ENCODE data around the gene TMEM179B.
A peak's percentile ranks its signal among the peaks of the same experiment; 100 is the strongest.

Gene TMEM179B

GRCh38 chr11:62831520-62832335 lies 44.5 kb downstream of the TMEM179B start, which contains the start of gene STX5:
Gene STX5 (minus strand): TSS chr11:62832051. CDS start chr11:62831243, 808 bp downstream.
- TF ChIP-seq POLR2AphosphoS5 (IDR thresholded peaks at IDR 0.05; ENCODE audit: low read depth), result no peak; the same call in 1 of the 2 replicates
- TF ChIP-seq REST (IDR thresholded peaks at IDR 0.05; ENCODE audit: insufficient replicate concordance, low read depth), result peak; percentile 44
- peak; percentile 92 for TF ChIP-seq GABPA (IDR thresholded peaks at IDR 0.05; ENCODE audit: low read depth)
- no peak for TF ChIP-seq CTCF (IDR thresholded peaks at IDR 0.05; ENCODE audit: insufficient read depth, low read length)
- TF ChIP-seq SPI1 (IDR thresholded peaks at IDR 0.05; ENCODE audit: borderline replicate concordance, low read depth), result peak; percentile 65; the same call in 1 of the 2 replicates
- Histone ChIP-seq H3K4me3 (replicated peaks; ENCODE audit: insufficient read depth, low read length) (peak within 1 kb of the TSS; percentile 94), H3K27me3 (ENCODE audit: insufficient read depth, poor library complexity, severe bottlenecking) (no peaks in the 10 kb centered on the region), H3K27ac (replicated peaks) (peak within 1 kb of the TSS; percentile 92)
- peak; percentile 96 to 99 for DNase-seq (ENCODE audit: low read depth in 1 of 2, low spot score in 1 of 2)

- no peaks in the 10 kb centered on the region for H3K27me3 ChIP-seq (ENCODE audit: insufficient read depth, poor library complexity, severe bottlenecking)
- no peak for DNase-seq (ENCODE audit: low read depth in 1 of 2, low spot score in 1 of 2)
- peak; percentile 68 for TF ChIP-seq POLR2AphosphoS5 (IDR thresholded peaks at IDR 0.05; ENCODE audit: low read depth)
- TF ChIP-seq GABPA (IDR thresholded peaks at IDR 0.05; ENCODE audit: low read depth), result no peak
- TF ChIP-seq SPI1 (IDR thresholded peaks at IDR 0.05; ENCODE audit: borderline replicate concordance, low read depth), result no peak
- H3K27ac ChIP-seq (replicated peaks), result peak within 1 kb of the TSS; percentile 92
- peak within 1 kb of the TSS; percentile 94 for H3K4me3 ChIP-seq (replicated peaks; ENCODE audit: insufficient read depth, low read length)
These were observed 45.4 kb downstream of the TMEM179B start, which contains the start of gene TEX54 for GRCh38 chr11:62832336-62833234. Gene TEX54 (minus strand): TSS chr11:62832841.

GRCh38 chr11:62835336-62835735 lies 48.1 kb downstream of the TMEM179B start:
- H3K4me3 ChIP-seq (replicated peaks; ENCODE audit: insufficient read depth, low read length), result no peak overlapping the region
- H3K27ac ChIP-seq (replicated peaks), result no peak overlapping the region
- no peak for DNase-seq (ENCODE audit: low read depth in 1 of 2, low spot score in 1 of 2)
- TF ChIP-seq CTCF (IDR thresholded peaks at IDR 0.05; ENCODE audit: insufficient read depth, low read length) (no peak), POLR2AphosphoS5 (IDR thresholded peaks at IDR 0.05; ENCODE audit: low read depth) (no peak), GABPA (IDR thresholded peaks at IDR 0.05; ENCODE audit: low read depth) (no peak), SPI1 (IDR thresholded peaks at IDR 0.05; ENCODE audit: borderline replicate concordance, low read depth) (no peak)
- no peaks in the 10 kb centered on the region for H3K27me3 ChIP-seq (ENCODE audit: insufficient read depth, poor library complexity, severe bottlenecking)

GRCh38 chr11:62839050-62839945 lies 52.1 kb downstream of the TMEM179B start, which contains the start of gene WDR74:
Gene WDR74 (minus strand): TSS chr11:62839590. CDS start chr11:62839570, 20 bp downstream.
- Histone ChIP-seq H3K27ac (replicated peaks) (peak within 1 kb of the TSS; percentile 98), H3K27me3 (ENCODE audit: insufficient read depth, poor library complexity, severe bottlenecking) (no peaks in the 10 kb centered on the region), H3K4me3 (replicated peaks; ENCODE audit: insufficient read depth, low read length) (peak within 1 kb of the TSS; percentile 92)
- TF ChIP-seq SPI1 (IDR thresholded peaks at IDR 0.05; ENCODE audit: borderline replicate concordance, low read depth) (no peak), CTCF (IDR thresholded peaks at IDR 0.05; ENCODE audit: insufficient read depth, low read length) (no peak), GABPA (IDR thresholded peaks at IDR 0.05; ENCODE audit: low read depth) (peak; percentile 77), REST (IDR thresholded peaks at IDR 0.05; ENCODE audit: insufficient replicate concordance, low read depth) (peak; percentile 78), POLR2AphosphoS5 (IDR thresholded peaks at IDR 0.05; ENCODE audit: low read depth) (peak; percentile 96)
- peak; percentile 95 to 96 for DNase-seq (ENCODE audit: low read depth in 1 of 2, low spot score in 1 of 2)

All from HL-60 (cell line).